ENCODE results near the gene SNRNP40.

DNA sequence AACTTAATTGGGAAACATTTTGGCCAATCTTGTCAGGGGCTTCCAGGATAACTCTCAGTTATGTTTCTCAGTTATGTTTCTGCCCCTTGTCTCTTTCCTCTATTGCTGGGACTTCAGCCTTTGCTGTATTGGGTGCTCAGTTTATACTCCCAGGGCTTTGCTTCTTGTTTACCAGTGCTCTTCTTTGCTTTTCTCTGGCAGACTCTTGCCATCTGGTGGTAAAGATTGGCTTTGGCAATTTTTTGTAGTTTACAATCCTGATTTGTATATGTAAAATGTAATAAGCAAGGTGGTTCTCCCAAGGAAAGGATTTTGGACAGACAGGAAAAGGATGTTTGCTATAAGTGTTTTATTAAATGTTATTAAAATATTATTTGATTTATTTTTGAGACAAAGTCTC is 38.4 kb upstream of the SNRNP40 start:
- TF ChIP-seq POLR2A (IDR thresholded peaks at IDR 0.05), result no peak
- TF ChIP-seq, protein P1, sequence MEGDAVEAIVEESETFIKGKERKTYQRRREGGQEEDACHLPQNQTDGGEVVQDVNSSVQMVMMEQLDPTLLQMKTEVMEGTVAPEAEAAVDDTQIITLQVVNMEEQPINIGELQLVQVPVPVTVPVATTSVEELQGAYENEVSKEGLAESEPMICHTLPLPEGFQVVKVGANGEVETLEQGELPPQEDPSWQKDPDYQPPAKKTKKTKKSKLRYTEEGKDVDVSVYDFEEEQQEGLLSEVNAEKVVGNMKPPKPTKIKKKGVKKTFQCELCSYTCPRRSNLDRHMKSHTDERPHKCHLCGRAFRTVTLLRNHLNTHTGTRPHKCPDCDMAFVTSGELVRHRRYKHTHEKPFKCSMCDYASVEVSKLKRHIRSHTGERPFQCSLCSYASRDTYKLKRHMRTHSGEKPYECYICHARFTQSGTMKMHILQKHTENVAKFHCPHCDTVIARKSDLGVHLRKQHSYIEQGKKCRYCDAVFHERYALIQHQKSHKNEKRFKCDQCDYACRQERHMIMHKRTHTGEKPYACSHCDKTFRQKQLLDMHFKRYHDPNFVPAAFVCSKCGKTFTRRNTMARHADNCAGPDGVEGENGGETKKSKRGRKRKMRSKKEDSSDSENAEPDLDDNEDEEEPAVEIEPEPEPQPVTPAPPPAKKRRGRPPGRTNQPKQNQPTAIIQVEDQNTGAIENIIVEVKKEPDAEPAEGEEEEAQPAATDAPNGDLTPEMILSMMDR (IDR thresholded peaks at IDR 0.05), result peak; percentile 40 to 70 (median 61)
